Smooth muscle cell of the brain vasculature (primary cell): ENCODE results near the gene NTF4.

Experiments used
- DNase-seq: peaks from one replicate; pipeline ENCODE4 v3.0.0-alpha.2; 2012; ENCODE audit warnings: low read depth, low spot score

The NTF4 gene

GRCh38 chr19:49064768-49065611, at the start of gene NTF4:
Gene NTF4, minus strand, starts transcription at chr19:49064818. Its CDS starts 2,821 bp downstream, at chr19:49061997.
- no peak for DNase-seq

DNA sequence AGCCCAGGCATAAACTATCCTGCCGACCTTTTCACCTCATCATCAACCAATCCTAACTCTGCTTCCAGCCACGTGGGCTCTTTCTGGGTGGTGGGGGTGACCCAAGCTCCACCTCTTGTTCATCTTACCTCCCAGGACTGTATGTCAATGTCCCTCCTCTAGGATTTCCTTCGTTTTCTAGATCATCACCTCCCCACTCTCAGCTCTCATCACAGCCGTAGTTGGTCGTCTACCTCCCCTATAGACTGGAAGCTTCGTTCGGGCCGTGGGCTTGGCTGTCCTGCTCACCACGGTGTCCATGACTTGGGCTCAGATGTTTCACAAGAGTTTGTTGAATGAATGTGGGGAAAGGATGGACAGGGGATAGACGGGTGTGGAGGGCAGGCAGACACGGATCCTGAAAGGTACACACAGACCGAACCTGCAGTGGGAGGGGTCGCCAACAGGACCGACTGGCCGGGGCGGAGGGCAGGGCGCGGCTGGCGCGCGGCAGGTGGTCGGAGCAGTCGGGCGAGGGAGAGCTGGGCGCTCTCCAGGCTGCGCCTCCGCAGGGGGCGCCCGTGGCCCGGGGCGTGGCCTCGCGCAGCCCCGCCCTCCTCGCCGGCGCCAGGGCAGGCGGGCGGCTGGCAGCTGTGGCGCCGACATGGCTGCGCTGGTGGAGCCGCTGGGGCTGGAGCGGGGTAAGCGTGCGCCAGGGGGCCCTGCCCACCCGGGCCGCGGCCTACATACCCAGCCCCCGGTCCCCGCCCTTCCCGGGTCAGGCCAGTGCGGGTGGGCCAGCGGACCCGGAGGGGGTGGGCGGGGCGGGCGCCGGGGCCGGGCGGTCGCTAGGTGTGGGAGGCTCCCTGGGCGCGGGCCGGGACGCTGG, 49.4 kb upstream of the NTF4 start, which contains the start of gene LIN7B:
LIN7B (plus strand) TSS at position 609 of the 868 bp plus-strand sequence; CDS start at position 644, 35 bp downstream.
- no peak for DNase-seq

DNA sequence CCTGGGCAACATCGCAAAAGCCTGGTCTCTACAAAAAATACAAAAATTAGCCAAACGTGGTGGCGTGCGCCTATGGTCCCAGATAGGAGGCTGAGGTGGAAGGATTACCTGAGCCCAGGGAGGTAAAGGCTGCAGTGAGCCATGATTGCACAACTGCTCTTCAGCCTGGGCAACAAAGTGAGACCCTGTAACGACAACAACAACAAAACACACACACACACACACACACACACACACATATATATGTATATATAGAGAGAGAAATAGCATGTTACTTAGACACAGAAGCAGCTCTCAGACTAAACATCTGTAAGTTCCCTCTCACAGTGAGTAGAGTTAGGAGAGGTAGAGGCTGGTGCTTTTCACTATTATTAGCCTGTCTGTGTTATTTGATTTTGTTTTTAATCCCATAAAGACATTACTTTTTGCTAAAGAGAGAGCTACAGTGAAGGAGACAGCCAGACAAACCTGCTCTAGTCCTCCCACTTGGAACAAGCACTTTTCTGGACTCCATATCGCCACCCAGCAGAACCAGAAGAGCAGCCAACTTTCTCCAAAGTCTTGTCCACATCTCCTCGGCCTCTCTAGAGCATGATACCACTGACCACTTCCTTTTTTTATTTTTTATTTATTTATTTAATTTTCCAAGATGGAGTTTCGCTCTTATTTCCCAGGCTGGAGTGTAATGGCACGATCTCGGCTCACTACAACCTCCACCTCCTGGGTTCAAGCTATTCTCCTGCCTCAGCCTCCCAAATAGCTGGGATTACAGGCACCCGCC, 46.8 kb upstream of the NTF4 start:
- DNase-seq = no peak

DNA sequence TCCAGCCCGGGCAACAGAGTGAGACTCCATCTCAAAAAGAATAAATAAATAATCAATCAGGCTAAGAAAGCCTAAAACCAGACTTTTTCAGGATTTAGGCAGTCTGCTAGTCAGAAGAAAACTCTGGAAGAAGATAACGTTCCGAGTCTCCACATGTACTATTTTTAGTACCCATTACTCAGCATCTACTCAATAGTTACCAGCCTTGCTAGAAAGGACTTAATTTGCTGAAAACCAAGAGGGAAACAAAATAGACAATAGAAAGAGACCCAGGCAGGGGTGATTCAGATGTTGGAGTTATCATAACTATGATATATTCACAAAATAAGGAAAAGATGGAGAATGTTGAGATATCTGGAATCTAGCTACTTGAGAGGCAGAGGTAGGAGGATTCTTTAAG, 45.9 kb upstream of the NTF4 start:
- DNase-seq = no peak

DNA sequence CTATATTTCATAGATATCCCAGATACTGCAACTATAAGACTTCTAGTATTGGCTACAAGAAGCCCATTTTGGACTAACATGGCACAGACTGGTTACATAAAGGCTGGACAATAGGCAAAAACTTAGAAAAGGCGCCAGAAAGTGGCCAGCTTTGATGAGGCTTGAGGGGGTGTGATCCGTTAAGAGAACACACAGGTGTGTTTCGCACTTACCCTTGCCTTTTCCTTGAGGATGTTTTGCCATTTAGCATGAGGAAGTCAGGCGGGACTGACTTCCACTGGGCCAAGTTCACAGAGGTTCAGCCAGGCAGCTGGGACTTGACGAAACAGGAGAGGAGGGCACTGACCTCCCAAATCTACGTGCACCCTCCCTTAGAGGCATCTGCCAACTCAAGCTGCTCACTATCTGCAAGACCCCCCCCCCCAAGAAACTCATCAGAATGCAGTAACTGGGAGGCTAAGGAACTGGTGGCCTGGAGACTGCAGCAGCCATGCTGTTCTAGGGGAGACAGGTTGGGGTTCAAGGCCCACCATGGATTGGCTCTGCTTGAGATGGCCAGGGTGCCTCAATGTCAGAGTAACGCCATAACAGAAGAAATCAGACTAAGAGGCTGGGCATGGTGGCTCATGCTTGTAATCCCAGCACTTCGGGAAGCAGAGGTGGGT, 45.1 kb upstream of the NTF4 start:
- no peak for DNase-seq

DNA sequence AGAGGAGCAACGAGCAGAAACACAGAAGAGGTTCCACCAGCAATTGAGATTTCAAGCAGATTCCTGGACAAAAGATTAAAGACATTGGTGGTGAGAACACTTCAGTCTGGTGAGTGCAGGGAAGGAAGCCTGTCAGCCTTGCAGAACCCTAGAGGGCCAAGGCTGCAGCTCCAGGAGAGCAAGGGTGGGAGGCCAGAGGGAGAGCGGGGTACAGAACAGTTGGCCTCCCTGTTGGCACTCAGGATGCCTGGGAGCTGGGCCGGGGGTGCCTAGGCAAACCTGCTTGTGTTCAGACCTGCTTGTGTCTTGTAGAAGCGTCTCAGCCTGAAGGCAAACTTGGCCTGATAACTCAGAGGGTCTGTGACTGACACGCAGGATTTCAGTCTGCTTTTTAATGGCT, 44.4 kb upstream of the NTF4 start:
- DNase-seq = no peak

- DNase-seq = no peak
These were observed 43.2 kb upstream of the NTF4 start for GRCh38 chr19:49107625-49108459.

GRCh38 chr19:49106648-49107135, 42.1 kb upstream of the NTF4 start:
- DNase-seq = no peak

- DNase-seq = no peak
These were observed 39.7 kb upstream of the NTF4 start for GRCh38 chr19:49104229-49104864.

GRCh38 chr19:49103331-49104085, 38.9 kb upstream of the NTF4 start:
- no peak for DNase-seq

- no peak for DNase-seq
These were observed 37.7 kb upstream of the NTF4 start for GRCh38 chr19:49102303-49102702.

- DNase-seq = no peak
These were observed 36.5 kb upstream of the NTF4 start for GRCh38 chr19:49101160-49101559.

GRCh38 chr19:49098795-49099194, 34.2 kb upstream of the NTF4 start:
- no peak for DNase-seq

DNA sequence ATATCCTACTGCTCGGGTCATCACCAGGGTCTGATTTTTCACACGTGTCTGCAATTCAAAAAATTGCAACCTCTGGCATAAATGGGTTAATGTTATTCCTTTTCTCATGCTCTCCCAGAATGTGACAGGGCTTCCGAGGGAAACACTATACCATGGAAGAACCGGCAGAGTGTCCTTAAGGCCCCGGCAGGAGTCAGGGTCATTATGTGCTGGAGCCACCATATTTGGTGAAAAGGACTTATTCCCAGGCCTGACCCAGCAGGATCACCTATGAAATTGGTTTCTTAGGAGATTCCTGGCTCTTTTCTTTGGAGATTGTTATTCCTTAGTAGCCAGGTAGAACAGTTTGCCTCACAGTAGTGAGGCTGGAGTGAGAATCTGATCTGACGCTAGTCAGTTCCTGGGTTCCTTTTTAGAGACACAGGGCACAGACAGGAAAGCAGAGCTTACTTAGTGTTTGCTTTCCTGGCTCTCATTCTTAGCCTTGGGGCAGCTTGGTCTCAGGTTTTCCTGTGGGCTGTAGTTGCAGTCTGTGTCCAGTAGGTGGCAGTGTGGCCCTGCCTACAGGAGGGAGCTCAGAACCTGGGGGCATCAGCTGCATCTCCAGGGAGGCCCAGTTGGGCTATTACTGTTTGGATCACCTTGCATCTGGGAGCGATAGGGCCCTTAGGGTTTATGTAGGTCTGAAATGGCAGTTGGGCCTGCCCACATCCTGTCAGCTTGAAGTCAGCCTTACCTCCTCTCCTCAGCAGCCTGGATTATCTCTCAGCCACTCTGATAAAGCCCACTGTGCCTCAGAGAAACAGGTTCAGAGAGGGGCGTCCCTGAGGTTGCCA, 33.1 kb upstream of the NTF4 start:
- DNase-seq = peak; percentile 33

DNA sequence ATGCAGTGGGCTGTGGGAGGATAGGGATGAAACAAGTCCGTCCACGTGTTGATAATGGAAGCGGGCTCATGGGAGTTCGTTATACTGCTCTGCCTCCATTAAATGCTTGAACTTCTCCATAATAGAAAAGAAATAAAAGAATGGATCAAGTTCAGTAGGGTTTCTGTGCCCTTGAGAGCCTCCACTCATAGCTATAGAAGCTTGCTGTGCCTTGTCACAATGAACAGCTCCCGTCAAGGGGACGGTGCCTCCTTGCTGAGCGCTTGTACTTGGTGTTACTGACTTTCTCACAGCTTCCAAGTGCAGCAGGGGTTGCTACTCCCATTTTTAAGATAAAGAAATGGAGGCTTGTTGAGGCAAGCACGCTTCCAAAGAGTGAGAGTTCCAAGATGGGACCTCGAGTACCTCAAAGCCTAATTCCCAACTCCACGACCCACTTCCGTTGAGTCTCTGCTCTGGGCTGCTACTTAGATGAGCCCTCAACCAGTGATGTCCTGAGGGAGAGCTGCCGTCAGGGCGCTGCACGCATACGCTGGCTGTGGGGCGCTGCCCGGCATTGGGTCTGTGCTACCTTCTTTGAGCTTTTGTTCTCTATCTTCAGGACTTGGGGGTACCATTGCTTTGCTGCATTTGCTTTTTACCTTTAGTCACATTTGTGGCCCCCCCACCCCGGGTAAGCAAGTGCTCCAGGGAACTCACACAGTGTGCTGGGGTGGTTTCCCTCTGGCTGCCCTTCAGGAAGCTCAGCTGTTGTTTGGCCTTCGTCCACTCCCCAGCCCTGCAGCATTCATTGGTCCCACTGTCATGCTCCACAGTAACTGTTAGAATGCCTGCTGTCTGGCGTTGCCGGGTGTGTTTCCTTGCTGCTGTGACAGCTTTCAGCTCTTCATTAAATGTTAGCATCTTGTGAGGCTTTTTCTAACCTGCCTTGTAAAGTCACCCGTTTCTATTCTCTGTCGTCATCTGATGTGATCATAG, 30.2 kb upstream of the NTF4 start:
- no peak for DNase-seq

GRCh38 chr19:49092686-49093085, 28.1 kb upstream of the NTF4 start:
- no peak for DNase-seq
